Stimulated activated memory B cell treated with anti-CD40 and anti-IgM and Interleukin-4, amounts not matched to agents 10 μg/mL and 1 μg/mL and 100 μg/mL, for 72 hours (primary cell): Measurements from ENCODE around the gene LMAN1L.
A peak's percentile ranks its signal among the peaks of the same experiment; 100 is the strongest.

Experiments
- ATAC-seq: fragments of 150-1000 bp; cut with Tn5 transposase; 2 replicates; pipeline ENCODE4 v1.10.0; 2021
- H3K27ac Mint-ChIP-seq: one replicate; pipeline ENCODE4 v1.8.0; 2022; ENCODE audit warnings: mild to moderate bottlenecking, mixed read lengths
- H3K27me3 Mint-ChIP-seq: one replicate; pipeline ENCODE4 v1.8.0; 2022; ENCODE audit warnings: mixed read lengths
- H3K36me3 Mint-ChIP-seq: one replicate; pipeline ENCODE4 v1.8.0; 2022; ENCODE audit warnings: mixed read lengths
- H3K4me1 Mint-ChIP-seq: one replicate; pipeline ENCODE4 v1.8.0; 2022; ENCODE audit warnings: mixed read lengths
- H3K4me3 Mint-ChIP-seq: one replicate; pipeline ENCODE4 v1.8.0; 2022; ENCODE audit warnings: mild to moderate bottlenecking, moderate library complexity, mixed read lengths
- H3K9me3 Mint-ChIP-seq: one replicate; pipeline ENCODE4 v1.8.0; 2022; ENCODE audit warnings: mixed read lengths

Gene LMAN1L

DNA sequence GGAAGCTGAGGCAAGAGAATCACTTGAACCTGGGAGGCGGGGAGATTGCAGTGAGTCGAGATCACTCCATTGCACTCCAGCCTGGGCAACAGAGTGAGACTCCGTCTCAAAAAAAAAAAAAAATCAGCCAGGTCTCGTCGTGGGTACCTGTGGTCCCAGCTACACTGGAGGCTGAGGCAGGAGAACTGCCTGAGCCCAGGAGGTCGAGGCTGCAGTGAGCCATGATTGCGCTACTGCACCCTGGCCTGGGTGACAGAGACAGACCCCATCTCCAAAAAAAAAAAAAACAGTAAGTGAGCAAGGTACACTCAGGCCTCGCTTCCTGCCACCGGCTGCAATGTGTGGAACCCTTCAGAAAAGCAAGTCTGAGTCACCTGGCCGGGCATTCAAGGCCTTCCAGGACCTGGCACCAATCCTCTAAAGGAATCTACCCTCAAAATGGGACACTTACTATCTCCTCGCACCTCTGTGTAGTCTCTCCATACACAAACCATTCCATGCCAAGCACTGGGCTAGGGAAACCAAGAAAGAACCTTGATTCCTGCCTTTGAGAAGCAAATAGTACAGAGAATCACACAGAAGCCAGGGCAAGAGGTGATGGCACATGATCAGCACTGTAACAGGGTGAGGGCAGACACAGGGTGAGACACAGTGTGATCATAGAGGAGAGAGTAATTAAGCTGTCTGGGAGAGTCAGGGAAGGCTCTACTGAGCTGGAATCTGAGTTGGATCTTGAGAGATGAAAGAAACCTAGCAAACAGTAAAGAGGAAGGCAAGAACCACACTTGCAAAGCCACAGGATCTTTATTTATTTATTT is 50.8 kb downstream of the LMAN1L start:
- no peaks in the 10 kb centered on the region for H3K27me3 Mint-ChIP-seq

DNA sequence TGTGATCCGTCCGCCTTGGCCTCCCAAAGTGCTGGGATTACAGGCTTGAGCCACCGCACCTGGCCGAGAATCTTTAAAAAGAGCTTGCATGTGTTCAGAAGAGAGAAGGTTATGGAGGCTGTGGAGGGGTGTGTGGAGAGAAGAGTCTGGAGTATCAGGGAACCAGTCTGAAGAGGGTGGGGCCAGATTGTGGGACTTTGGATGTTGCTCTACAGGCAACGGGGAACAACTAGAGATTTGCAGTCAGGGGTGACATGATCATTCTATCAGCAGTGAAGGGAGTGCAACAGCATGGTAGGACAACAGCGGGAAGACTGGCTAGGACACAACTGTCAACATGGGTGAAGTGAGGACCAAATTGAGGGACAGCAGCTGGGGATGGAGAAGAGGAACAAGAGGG is 51.7 kb downstream of the LMAN1L start:
- Mint-ChIP-seq H3K27me3 (no peaks in the 10 kb centered on the region), H3K36me3 (peaks cover 42% of the 10 kb centered on the region), H3K4me3 (no peak overlapping the region), H3K27ac (peak overlapping the region; percentile 38), H3K9me3 (no peaks in the 10 kb centered on the region), H3K4me1 (peaks cover 61% of the 10 kb centered on the region)
- ATAC-seq: no peak

More for the DNA sequence above, 50.8 kb downstream of the LMAN1L start:
- ATAC-seq: no peak
- no peak overlapping the region for H3K4me3 Mint-ChIP-seq
- H3K9me3 Mint-ChIP-seq: no peaks in the 10 kb centered on the region
- H3K36me3 Mint-ChIP-seq: peaks cover 44% of the 10 kb centered on the region
- peaks cover 65% of the 10 kb centered on the region for H3K4me1 Mint-ChIP-seq
- H3K27ac Mint-ChIP-seq: peak overlapping the region; percentile 38

DNA sequence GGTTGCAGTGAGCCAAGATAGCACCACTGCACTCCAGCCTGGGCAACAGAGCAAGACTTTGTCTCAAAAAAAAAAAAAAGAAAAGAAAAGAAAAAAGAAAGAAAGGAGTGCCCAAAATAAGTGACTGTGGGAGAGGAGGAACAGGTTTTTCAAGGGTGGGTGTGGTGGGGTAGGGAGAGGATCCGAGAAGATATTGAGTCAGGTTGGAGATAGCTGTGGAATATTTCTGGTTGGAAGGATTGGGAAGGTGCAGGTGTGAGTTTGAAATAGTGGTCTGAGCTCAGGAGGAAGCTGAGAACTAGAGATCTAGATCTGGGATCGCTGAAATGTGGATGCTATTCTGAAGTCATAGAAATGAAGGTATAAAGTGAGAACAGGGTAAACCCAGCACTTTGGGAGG is 52.7 kb downstream of the LMAN1L start:
- Mint-ChIP-seq H3K4me3 (no peak overlapping the region), H3K4me1 (peaks cover 64% of the 10 kb centered on the region), H3K36me3 (peaks cover 50% of the 10 kb centered on the region), H3K27me3 (no peaks in the 10 kb centered on the region), H3K9me3 (no peaks in the 10 kb centered on the region), H3K27ac (peak overlapping the region; percentile 42)
- ATAC-seq: no peak

DNA sequence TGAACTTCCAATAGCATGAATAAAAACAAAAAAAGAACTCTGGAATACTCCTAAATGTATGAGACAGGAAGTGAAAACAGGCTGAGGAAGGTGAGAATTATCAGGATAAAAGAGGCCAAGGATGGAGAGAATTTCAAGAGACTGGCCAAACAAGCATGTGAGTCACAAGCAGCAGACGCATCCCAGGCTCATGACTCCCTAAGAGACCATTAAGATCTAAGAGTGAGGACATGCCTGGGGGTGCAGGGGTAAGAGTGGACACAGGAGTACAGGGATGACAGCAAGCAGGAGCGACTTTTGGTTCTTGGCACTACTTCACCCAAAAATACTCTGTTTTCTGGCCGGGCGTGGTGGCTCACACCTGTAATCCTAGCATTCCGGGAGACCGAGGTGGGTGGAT is 53.5 kb downstream of the LMAN1L start:
- Mint-ChIP-seq H3K9me3 (no peaks in the 10 kb centered on the region), H3K27ac (peak overlapping the region; percentile 42), H3K27me3 (no peaks in the 10 kb centered on the region), H3K4me1 (peaks cover 72% of the 10 kb centered on the region), H3K4me3 (no peak overlapping the region), H3K36me3 (peaks cover 53% of the 10 kb centered on the region)
- no peak for ATAC-seq

DNA sequence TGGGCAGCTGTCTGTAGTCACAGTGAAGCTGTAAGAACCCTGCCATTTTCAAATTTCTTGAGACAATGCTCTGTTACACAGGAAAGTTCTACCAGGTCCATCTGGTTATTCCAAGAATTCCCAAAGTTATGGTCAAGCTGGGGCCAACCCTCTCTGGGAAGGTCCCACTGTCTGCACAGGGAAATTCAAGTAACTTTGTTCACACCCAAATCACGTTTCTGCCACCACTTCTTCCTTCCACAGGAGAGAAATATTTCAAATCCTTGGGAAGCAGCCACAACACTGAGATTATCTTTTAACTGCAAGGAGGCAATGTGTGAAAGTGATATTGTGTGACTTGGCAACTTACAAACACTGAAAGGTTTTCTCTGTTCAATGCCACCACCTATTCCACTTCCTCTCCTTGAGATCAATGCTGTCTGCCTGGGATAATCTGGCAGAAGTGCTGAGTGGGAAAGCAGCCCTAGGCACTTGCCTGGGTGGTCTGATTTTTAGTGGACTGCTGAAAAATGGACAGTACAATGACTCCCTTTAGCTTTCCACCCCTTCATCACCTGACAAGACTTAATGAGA is 54.9 kb downstream of the LMAN1L start:
- Mint-ChIP-seq H3K27me3 (no peaks in the 10 kb centered on the region), H3K36me3 (peaks cover 57% of the 10 kb centered on the region), H3K4me3 (no peak overlapping the region), H3K27ac (peak overlapping the region; percentile 59), H3K4me1 (peaks cover 83% of the 10 kb centered on the region), H3K9me3 (no peaks in the 10 kb centered on the region)
- no peak for ATAC-seq

DNA sequence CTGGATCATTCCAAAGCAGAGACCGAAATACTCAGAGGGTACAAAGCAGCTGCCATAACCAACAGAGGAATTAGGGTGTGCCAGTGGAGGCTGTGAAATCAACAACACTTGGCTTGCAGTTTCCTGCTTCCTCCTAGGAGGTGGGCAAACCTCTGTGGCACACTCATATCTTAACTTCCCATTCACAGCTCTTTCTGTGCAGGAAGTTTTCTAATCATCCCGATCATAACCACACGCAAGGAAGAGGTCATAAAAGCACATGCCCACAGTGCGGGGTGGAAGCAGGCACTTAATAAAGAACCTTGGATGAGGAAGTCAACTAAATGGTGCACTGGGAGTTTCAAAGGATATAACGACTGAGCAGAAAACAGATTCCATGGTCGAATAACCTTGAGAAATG is 55.4 kb downstream of the LMAN1L start:
- ATAC-seq: no peak
- Mint-ChIP-seq H3K27ac (peak overlapping the region; percentile 59), H3K9me3 (no peaks in the 10 kb centered on the region), H3K36me3 (peaks cover 62% of the 10 kb centered on the region), H3K4me1 (peaks cover 87% of the 10 kb centered on the region), H3K27me3 (no peaks in the 10 kb centered on the region), H3K4me3 (peak overlapping the region; percentile 13)

DNA sequence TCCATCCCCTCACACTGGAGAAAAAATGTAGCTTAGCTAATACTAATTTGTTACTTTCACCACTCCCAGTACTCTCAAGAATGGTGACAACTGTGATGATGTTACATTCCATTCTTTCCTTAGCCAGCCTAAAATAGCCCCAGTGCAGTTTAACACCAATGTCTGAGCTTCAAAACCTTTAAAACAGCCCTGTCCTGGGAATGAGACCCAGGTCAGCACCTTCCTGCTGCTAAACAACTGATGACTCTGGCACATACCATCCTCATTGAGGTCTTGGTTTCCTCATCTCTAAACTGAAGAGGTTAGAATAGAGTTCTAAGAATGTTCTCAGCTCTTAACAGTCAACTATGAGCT is 56.7 kb downstream of the LMAN1L start:
- peaks cover 53% of the 10 kb centered on the region for H3K36me3 Mint-ChIP-seq
- H3K27ac Mint-ChIP-seq: peak overlapping the region; percentile 98
- H3K9me3 Mint-ChIP-seq: no peaks in the 10 kb centered on the region
- ATAC-seq: no peak
- H3K4me1 Mint-ChIP-seq: peaks cover 86% of the 10 kb centered on the region
- no peaks in the 10 kb centered on the region for H3K27me3 Mint-ChIP-seq
- H3K4me3 Mint-ChIP-seq: peak overlapping the region; percentile 99

DNA sequence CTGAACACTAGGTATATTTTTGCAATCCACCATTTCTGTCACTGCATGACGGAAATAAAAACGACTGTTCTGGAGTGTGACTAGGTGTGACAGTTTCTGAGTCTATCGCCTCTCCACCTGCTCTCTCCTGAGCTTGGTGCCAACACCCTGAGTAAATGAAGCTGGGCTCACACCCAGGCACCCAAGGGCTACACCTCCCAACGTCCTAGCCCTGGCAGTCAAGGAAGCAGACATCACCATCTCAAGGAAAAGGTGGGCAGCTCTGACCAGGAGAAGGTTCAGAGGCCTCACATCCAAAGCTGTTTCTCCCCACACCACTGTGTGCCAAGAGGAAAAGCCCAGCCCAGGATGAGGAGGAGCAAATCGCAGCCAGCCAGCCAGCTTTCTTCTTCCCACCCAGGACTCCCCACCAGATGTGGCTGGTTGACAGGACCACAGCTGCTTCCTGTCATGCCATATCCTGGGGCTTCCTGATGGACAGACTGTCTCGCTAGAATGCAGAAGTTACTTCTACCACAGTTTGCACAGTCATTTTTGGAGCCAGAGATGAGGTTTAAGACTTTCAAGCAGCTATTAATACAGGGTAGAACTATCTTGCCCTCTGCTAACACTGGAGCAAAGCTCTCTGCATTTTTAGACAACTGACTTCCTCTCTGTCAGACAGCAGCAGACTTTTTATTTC is 57.2 kb downstream of the LMAN1L start:
- H3K27me3 Mint-ChIP-seq: no peaks in the 10 kb centered on the region
- H3K27ac Mint-ChIP-seq: peak overlapping the region; percentile 98
- peaks cover 50% of the 10 kb centered on the region for H3K36me3 Mint-ChIP-seq
- H3K9me3 Mint-ChIP-seq: no peaks in the 10 kb centered on the region
- H3K4me3 Mint-ChIP-seq: peak overlapping the region; percentile 99
- peaks cover 83% of the 10 kb centered on the region for H3K4me1 Mint-ChIP-seq
- peak; percentile 84 for ATAC-seq

DNA sequence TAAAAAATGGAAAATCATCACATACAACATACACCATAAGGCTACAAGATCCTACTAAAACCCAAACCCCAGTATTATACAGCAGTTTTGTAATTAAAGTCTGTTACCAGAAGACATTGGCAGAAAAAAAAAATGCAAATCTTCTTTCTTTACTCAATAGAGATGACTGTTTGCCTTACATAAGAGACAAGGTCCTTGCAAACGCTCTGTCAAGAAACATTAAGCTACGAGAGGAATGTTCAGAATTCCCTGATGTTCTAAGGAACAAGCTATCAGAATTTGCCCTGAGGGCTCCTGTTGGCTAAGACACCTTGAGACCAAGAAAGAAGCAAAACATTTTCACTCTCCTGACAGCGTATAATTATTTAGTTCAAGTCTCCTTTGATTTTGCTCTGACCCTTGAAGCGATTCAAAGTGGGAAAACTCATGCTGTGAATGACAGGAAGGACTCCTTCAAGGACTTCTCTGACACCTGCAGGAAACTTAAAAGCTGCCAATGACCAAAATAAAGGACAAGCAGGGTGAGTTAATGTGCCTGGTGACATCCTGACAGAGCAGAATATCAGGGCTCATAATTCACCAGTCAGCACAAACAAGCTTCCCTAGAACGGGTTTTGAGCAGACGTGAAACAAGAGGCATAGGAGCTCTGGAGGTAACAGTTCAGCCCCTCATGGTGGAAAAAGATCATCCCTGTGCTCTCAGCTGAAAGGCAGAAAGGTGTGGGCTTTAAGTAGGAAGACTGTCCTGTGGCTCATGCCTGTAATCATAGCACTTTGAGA is 58.0 kb downstream of the LMAN1L start:
- Mint-ChIP-seq H3K36me3 (peaks cover 45% of the 10 kb centered on the region), H3K27me3 (no peaks in the 10 kb centered on the region), H3K27ac (peak overlapping the region; percentile 98), H3K9me3 (no peaks in the 10 kb centered on the region), H3K4me3 (peak overlapping the region; percentile 99), H3K4me1 (peaks cover 75% of the 10 kb centered on the region)
- no peak for ATAC-seq

DNA sequence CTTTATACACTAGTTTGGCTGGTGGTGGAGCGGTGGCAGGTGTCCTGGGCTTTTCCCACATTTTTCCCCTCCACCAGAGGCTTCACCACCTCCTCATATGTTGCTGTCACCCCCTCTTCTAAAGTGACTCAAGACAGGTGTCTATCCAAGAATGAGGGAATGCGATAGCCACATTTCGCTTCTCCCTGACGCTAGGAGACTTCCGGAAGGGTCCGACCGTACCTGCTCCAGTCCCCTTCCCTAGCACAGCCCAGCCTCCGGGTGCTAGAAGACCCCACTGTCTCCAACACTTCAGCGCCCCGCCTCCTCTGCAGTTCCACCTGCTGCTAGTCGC is 60.0 kb downstream of the LMAN1L start:
- Mint-ChIP-seq H3K27me3 (no peaks in the 10 kb centered on the region), H3K9me3 (no peaks in the 10 kb centered on the region), H3K4me3 (peak overlapping the region; percentile 99), H3K27ac (peak overlapping the region; percentile 98), H3K4me1 (peaks cover 55% of the 10 kb centered on the region), H3K36me3 (peaks cover 31% of the 10 kb centered on the region)
- ATAC-seq: no peak

DNA sequence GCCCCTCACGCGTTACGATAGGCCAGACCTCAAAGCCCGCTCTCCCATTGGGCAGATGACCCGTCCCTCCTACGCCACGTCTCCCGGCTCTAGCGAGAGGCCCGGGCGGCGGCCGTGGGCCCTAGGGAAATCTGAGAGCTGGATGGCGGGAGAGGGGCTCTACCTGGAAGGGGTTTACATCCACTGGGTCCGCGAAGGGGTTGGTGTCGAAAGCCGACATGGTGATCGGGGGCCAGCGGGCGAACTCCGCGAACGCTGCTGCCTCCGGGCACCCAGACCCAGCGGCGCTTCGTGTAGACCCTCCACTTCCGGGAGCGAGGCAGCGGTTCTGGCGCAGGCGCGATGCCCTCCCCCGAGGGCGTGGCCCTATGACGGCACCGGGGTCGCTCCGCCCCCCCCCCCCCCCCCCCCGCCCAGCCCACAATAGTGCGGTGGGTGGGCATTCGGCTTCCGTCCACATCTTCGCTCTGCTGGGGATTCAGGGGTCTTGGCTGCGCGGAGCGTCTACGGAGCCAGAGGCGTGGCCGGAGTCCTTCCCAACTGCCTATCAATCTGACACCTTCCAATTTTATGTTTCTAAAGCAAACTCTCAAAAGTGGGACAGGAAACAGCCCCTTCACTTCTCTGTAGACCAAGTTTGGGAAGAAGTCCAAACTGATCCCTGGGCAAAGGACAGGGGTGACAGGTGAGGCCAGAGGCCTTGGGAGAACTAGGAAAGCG is 60.6 kb downstream of the LMAN1L start, which contains the start of gene SCAMP2:
Gene SCAMP2 (minus strand): TSS at position 330 of the 720 bp plus-strand sequence. CDS start 110 bp downstream, at position 220.
- peak within 1 kb of the TSS; percentile 99 for H3K4me3 Mint-ChIP-seq
- no peaks in the 10 kb centered on the region for H3K27me3 Mint-ChIP-seq
- H3K4me1 Mint-ChIP-seq: peaks cover 49% of the 10 kb centered on the region
- H3K27ac Mint-ChIP-seq: peak within 1 kb of the TSS; percentile 98
- H3K9me3 Mint-ChIP-seq: no peaks in the 10 kb centered on the region
- H3K36me3 Mint-ChIP-seq: peaks cover 25% of the 10 kb centered on the region
- peak; percentile 93 for ATAC-seq

DNA sequence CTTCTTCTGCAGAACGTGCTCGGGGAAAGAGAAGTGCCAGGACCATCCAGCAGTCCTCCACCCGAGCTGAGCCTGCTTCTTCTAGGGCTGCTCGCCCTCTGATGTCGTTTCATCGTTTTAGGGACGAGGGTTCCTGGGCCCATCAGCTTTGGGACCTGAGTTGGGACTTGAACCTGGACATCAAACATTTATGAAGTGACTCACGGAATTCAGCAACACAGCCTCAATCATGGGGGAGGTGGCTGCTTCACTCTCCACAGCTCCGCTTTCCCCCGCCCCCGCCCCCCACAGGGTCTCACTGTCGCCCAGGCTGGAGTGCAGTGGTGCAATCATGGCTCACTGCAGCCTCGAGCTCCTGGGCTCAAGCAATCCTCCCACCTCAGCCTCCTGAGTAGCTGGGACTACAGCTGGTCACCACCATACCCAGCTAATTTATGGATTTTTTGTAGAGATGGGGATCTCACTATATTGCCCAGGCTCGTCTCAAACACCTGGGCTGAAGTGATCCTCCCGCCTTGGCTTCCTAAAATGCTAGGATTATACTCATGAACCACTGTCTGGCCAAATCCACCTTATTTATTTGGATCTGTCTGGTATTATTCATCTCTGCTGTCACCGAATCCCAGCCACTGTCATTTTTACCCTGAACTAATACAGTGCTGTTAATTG is 61.3 kb downstream of the LMAN1L start:
- Mint-ChIP-seq H3K9me3 (no peaks in the 10 kb centered on the region), H3K4me3 (peak overlapping the region; percentile 99), H3K27ac (peak overlapping the region; percentile 98), H3K27me3 (no peaks in the 10 kb centered on the region), H3K4me1 (peaks cover 44% of the 10 kb centered on the region), H3K36me3 (peaks cover 22% of the 10 kb centered on the region)
- ATAC-seq: no peak
